Sigmoid colon (tissue), 3 donors: ENCODE data around the gene ARHGEF1.

Experiments
- CTCF ChIP-seq, 4 experiments: fragments of 450-650 bp in 3 of 4; fragments of 200-600 bp in 1 of 4; IDR thresholded peaks; one replicate each; pipeline ENCODE4 v1.5.1; 2016 to 2019; ENCODE audit warnings: antibody characterized with exemption in 4 of 4, mild to moderate bottlenecking in 3 of 4, moderate library complexity in 2 of 4
- POLR2A ChIP-seq, 2 donors: fragments of 450-650 bp; IDR thresholded peaks; one replicate each; pipeline ENCODE4 v1.6.1; 2016; ENCODE audit warnings: antibody characterized with exemption in 2 of 2, mild to moderate bottlenecking in 2 of 2, moderate library complexity in 2 of 2

- TF ChIP-seq CTCF (IDR thresholded peaks at IDR 0.05): no peak
- TF ChIP-seq POLR2A (IDR thresholded peaks at IDR 0.05): no peak
Observed at GRCh38 chr19:41870401-41870873, 12.5 kb upstream of the ARHGEF1 start.
